GM12891 (cell line): Measurements from ENCODE around the gene SHLD1.
"Not testable (repeated sequence)": the region's sequence is repeated elsewhere in the genome, so short reads cannot be mapped to it uniquely, and the experiment has no call there.

ENCODE experiments used
- DNase-seq: peaks from one replicate; pipeline ENCODE4 v3.0.0; 2011; ENCODE audit warnings: low spot score; ENCODE audit not compliant: insufficient read length
- FAIRE-seq: peaks from 2 replicates; lab custom pipeline; 2011; peaks lifted over from hg19 to GRCh38; lab: Jason Lieb, UNC
- PAX5 ChIP-seq: IDR thresholded peaks from 2 replicates; pipeline ENCODE4 v1.6.1; 2011; ENCODE audit warnings: low read length, moderate library complexity, mild to moderate bottlenecking; ENCODE audit not compliant: insufficient read depth, severe bottlenecking
- POLR2A ChIP-seq: IDR thresholded peaks from 2 replicates; pipeline ENCODE4 v1.6.1; 2011; ENCODE audit warnings: low read depth, low read length, control low read depth
- POLR2AphosphoS5 ChIP-seq: IDR thresholded peaks from 2 replicates; pipeline ENCODE4 v1.6.1; 2011; ENCODE audit warnings: low read depth, low read length, control low read depth
- POU2F2 ChIP-seq: IDR thresholded peaks from 2 replicates; pipeline ENCODE4 v1.6.1; 2011; ENCODE audit warnings: low read depth, mild to moderate bottlenecking, control low read depth, low read length, moderate library complexity
- SPI1 ChIP-seq: IDR thresholded peaks from 2 replicates; pipeline ENCODE4 v1.6.1; 2011; ENCODE audit warnings: low read depth, low read length, control low read depth
- TAF1 ChIP-seq: IDR thresholded peaks from 2 replicates; pipeline ENCODE4 v1.6.1; 2011; ENCODE audit warnings: low read depth, low read length, control low read depth

Gene SHLD1

GRCh38 chr20:5718896-5719595 lies 31.2 kb upstream of the SHLD1 start:
- DNase-seq: no peak
- TF ChIP-seq PAX5 (no peak), SPI1 (no peak), POLR2AphosphoS5 (no peak), TAF1 (no peak), POU2F2 (no peak), POLR2A (no peak)
- no peak for FAIRE-seq

DNA sequence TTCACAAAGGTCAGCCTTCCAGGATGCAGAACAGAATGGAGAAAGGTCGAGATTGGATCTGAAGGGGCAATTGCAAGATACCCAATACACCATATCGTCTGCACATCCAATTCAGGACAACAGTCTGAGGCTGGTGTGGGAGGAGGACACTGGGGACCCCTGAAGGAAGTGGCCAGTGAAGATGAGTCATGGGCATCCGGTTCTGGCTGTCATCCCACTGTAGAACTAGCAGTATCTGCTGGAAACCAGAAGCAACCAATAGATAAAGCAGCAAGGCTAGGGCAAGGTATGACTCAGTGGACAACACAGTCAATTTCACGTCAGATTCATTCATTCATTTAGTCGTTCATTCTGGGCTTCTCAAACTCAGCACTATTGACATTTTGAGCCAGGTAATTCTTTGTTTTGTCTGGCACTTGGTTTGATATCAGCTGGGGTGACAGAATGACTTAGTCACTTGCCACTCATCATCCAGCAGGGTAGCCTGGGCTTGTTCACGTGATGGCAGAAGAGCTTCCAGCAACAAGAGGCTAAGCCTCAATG lies 30.3 kb upstream of the SHLD1 start:
- FAIRE-seq: no peak
- TF ChIP-seq TAF1: no peak
- TF ChIP-seq POLR2AphosphoS5: no peak
- TF ChIP-seq POLR2A: no peak
- no peak for TF ChIP-seq SPI1
- TF ChIP-seq POU2F2: no peak
- no peak for TF ChIP-seq PAX5
- no peak for DNase-seq

GRCh38 chr20:5720696-5721095 lies 29.5 kb upstream of the SHLD1 start:
- FAIRE-seq (no peak), DNase-seq (no peak)
- TF ChIP-seq POLR2A: no peak
- no peak for TF ChIP-seq POU2F2
- no peak for TF ChIP-seq POLR2AphosphoS5
- TF ChIP-seq SPI1: no peak

DNA sequence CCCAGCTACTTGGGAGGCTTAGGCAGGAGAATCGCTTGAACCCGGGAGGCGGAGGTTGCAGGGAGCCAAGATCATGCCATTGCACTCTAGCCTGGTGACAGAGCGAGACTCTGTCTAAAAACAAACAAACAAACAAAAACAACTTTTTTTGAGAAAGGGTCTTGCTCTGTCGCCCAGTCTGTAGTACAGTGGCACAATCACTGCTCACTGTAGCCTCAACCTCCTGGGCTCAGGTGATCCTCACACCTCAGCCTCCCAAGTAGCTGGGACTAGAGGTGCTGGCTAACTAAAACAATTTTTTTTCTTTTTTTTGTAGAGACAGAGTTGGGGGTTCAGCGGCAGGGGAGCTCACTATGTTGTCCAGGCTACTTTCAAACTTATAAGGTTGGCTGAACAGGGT lies 28.8 kb upstream of the SHLD1 start:
- FAIRE-seq, DNase-seq: not testable (repeated sequence)

- FAIRE-seq (no peak), DNase-seq (no peak)
- TF ChIP-seq POU2F2: no peak
- TF ChIP-seq POLR2AphosphoS5: no peak
- TF ChIP-seq PAX5: no peak
- no peak for TF ChIP-seq SPI1
- no peak for TF ChIP-seq POLR2A
- TF ChIP-seq TAF1: no peak
These were observed 27.3 kb upstream of the SHLD1 start for GRCh38 chr20:5722927-5723326.

GRCh38 chr20:5725183-5725463 lies 25.1 kb upstream of the SHLD1 start:
- not testable (repeated sequence) for DNase-seq, FAIRE-seq

DNA sequence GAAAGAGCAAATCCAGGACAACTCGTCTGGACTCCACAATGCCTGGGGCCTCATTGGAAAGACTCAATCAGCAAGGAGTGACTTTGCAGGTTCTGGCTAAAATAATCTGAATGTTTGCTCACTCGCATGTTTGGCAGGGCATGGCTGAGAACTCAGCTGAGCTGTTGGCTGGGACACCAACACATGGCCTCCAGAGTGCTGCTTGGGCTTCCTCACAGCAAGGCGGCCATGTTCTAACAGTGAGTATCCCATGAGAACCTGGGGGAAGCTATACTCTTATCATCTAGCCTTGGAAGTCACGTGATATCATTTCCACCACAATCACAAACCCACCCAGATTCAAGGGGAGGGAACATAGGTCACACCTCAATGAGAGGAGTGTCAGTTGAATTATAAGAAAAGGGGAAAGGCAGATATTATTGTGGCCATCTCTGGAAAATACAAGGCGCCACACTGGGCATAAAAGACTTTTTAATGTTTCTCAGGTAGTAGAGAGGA lies 23.1 kb upstream of the SHLD1 start:
- FAIRE-seq: no peak
- DNase-seq: no peak
- TF ChIP-seq POLR2AphosphoS5: no peak
- TF ChIP-seq POLR2A: no peak
- no peak for TF ChIP-seq SPI1
- no peak for TF ChIP-seq TAF1

DNA sequence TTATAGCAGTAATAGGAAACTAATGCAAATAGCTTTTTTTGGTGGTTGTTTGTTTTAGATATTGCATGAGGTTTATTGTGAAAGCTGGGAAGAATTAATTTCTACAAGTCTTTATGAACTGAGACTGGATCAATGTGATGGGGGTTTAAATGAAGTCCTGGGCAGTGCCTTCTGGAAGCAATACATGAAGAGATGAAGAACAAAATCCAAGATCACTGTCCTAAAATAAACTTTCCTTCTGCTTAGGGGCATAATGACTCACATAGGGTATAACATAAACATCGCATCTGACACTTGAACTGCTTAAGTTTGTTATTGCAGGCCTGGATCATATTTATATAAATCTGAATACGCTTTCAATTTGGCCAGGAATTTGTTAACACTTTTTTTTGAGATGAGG lies 20.9 kb upstream of the SHLD1 start:
- FAIRE-seq (no peak), DNase-seq (no peak)
- TF ChIP-seq PAX5 (no peak), POLR2AphosphoS5 (no peak), SPI1 (no peak), POU2F2 (no peak), POLR2A (no peak), TAF1 (no peak)

DNA sequence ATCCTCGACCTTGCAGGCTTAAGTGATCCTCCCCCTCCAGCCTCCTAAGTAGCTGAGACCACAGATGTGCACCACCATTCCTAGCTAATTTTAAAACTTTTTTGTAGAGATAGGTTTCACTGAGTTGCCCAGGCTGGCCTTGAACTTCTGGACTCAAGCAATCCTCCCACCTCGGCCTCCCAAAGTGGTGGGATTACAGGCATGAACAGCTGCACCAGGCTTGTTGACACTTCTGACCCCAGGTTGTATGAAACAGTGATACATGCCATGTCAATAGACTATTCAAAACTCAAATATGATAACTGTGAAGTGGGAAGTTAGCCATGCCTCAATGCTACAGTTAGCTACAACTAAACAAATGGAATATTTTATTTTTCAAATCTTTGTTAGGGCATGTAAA lies 20.1 kb upstream of the SHLD1 start:
- FAIRE-seq (no peak), DNase-seq (no peak)
- TF ChIP-seq POLR2AphosphoS5 (no peak), SPI1 (no peak), POU2F2 (no peak), PAX5 (no peak), POLR2A (no peak)

GRCh38 chr20:5731753-5732366 lies 18.3 kb upstream of the SHLD1 start:
- no peak for DNase-seq
- no peak for TF ChIP-seq SPI1
- no peak for TF ChIP-seq POLR2AphosphoS5
- TF ChIP-seq TAF1: no peak
- no peak for TF ChIP-seq POLR2A
- TF ChIP-seq PAX5: no peak
- TF ChIP-seq POU2F2: no peak
- FAIRE-seq: no peak
